Left ventricle myocardium inferior (tissue), 1 donor: ENCODE measurements around the gene GPR158. TPM values are rescaled to one million over a fixed set of nuclear protein-coding genes. Genes with fewer than 3 reads are reported as not detected.

Source experiments
- DNase-seq: peaks from one replicate; pipeline ENCODE4 v3.0.0-alpha.2; 2020
- H3K27ac ChIP-seq: fragments of 200-600 bp; replicated peaks from 2 replicates; pipeline ENCODE4 v1.8.0; 2021
- H3K27me3 ChIP-seq: fragments of 200-600 bp; 2 replicates; pipeline ENCODE4 v1.8.0; 2021; ENCODE audit warnings: low read depth
- H3K36me3 ChIP-seq: fragments of 200-600 bp; 2 replicates; pipeline ENCODE4 v1.8.0; 2021
- H3K4me1 ChIP-seq: fragments of 200-600 bp; 2 replicates; pipeline ENCODE4 v1.8.0; 2021
- H3K4me3 ChIP-seq: fragments of 200-600 bp; 2 replicates; pipeline ENCODE4 v1.8.0; 2021; ENCODE audit warnings: mild to moderate bottlenecking, moderate library complexity
- H3K9me3 ChIP-seq: fragments of 200-600 bp; replicated peaks from 2 replicates; pipeline ENCODE4 v1.8.0; 2021
- intact Hi-C: fragments of 100-400 bp; cut with micrococcal nuclease; formaldehyde crosslinking; loops from one replicate; pipeline ENCODE4 v1.11.0; 2022
- total RNA-seq: library from RNA; stranded (reverse); fragmentation: NEBNext Ultra II Directional; extraction: Animal tissue kit (Norgen Biotek cat#: 25700); gene quantifications from one replicate; pipeline ENCODE4 v1.2.1, GENCODE V29; 2021
- TF ChIP-seq, protein P1 (sequence below): fragments of 200-600 bp; IDR thresholded peaks from 2 replicates; pipeline ENCODE4 v1.8.0; 2021; ENCODE audit warnings: antibody characterized with exemption, mild to moderate bottlenecking, borderline replicate concordance
- donor health status: DM: no; HTN: yes; CAD: no; lungs with severe emphysema.

Gene GPR158
- total RNA-seq, 1 donor from 2014 or later: not detected

- Histone ChIP-seq H3K27me3 (no peaks in the 10 kb centered on the region), H3K4me3 (no peak overlapping the region), H3K27ac (no peak overlapping the region), H3K4me1 (no peaks in the 10 kb centered on the region), H3K36me3 (no peaks in the 10 kb centered on the region), H3K9me3 (no peaks in the 10 kb centered on the region)
- intact Hi-C loops: no loop called here
- TF ChIP-seq, protein P1, sequence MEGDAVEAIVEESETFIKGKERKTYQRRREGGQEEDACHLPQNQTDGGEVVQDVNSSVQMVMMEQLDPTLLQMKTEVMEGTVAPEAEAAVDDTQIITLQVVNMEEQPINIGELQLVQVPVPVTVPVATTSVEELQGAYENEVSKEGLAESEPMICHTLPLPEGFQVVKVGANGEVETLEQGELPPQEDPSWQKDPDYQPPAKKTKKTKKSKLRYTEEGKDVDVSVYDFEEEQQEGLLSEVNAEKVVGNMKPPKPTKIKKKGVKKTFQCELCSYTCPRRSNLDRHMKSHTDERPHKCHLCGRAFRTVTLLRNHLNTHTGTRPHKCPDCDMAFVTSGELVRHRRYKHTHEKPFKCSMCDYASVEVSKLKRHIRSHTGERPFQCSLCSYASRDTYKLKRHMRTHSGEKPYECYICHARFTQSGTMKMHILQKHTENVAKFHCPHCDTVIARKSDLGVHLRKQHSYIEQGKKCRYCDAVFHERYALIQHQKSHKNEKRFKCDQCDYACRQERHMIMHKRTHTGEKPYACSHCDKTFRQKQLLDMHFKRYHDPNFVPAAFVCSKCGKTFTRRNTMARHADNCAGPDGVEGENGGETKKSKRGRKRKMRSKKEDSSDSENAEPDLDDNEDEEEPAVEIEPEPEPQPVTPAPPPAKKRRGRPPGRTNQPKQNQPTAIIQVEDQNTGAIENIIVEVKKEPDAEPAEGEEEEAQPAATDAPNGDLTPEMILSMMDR: peak; percentile 72
- DNase-seq: no peak
These were observed 52.2 kb downstream of the GPR158 start for GRCh38 chr10:25226775-25227682.

- Histone ChIP-seq H3K9me3 (no peaks in the 10 kb centered on the region), H3K27me3 (no peaks in the 10 kb centered on the region), H3K4me3 (no peak overlapping the region), H3K36me3 (no peaks in the 10 kb centered on the region), H3K4me1 (no peaks in the 10 kb centered on the region), H3K27ac (no peak overlapping the region)
- intact Hi-C loops: no loop called here
- TF ChIP-seq, protein P1: no peak
- DNase-seq: no peak
These were observed 57.0 kb downstream of the GPR158 start for GRCh38 chr10:25231751-25232150.

- intact Hi-C loops: no loop called here
- Histone ChIP-seq H3K36me3 (no peaks in the 10 kb centered on the region), H3K27me3 (no peaks in the 10 kb centered on the region), H3K27ac (no peak overlapping the region), H3K9me3 (no peaks in the 10 kb centered on the region), H3K4me1 (no peaks in the 10 kb centered on the region), H3K4me3 (no peak overlapping the region)
- no peak for DNase-seq
- TF ChIP-seq, protein P1: no peak
These were observed 57.4 kb downstream of the GPR158 start for GRCh38 chr10:25232204-25232603.

GRCh38 chr10:25245165-25245564 is 70.4 kb downstream of the GPR158 start:
- intact Hi-C loops: no loop called here
- H3K27ac ChIP-seq: no peak overlapping the region
- H3K9me3 ChIP-seq: no peaks in the 10 kb centered on the region
- no peak for DNase-seq
- H3K27me3 ChIP-seq: no peaks in the 10 kb centered on the region
- H3K36me3 ChIP-seq: no peaks in the 10 kb centered on the region
- no peak overlapping the region for H3K4me3 ChIP-seq
- no peaks in the 10 kb centered on the region for H3K4me1 ChIP-seq
- TF ChIP-seq, protein P1: no peak

DNA sequence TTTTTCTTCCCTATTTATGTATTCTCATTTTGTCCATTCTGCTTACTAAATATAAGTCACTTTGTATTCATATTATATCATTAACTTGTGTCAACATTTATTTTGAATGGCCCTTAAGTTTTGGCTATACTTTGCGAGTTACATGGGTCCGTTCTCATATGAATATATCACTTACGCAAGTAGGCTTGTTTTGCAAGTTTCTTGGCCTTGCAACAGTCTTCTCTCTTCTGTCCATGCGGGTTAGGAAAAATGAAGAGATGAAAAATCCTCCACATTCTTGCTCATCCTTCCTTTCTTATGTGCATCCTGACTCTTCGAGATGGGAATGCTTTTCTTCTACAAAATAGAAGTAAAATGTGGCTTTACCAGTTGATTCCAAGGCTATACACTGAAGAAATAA is 82.8 kb downstream of the GPR158 start:
- intact Hi-C loops: no loop called here
- no peak for DNase-seq

More for the DNA sequence above, 82.8 kb downstream of the GPR158 start:
- Histone ChIP-seq H3K27me3 (no peaks in the 10 kb centered on the region), H3K9me3 (no peaks in the 10 kb centered on the region), H3K4me3 (no peak overlapping the region), H3K4me1 (no peaks in the 10 kb centered on the region), H3K27ac (no peak overlapping the region), H3K36me3 (no peaks in the 10 kb centered on the region)
- TF ChIP-seq, protein P1: no peak
